Glutamatergic neuron (in vitro differentiated cells): Measurements from ENCODE around the gene NFATC1. TPM values are rescaled to one million over a fixed set of nuclear protein-coding genes. Genes with fewer than 3 reads are reported as not detected.

Source experiments
- DNase-seq: peaks from one replicate; pipeline ENCODE4 v3.0.0; 2022
- H3K27ac Mint-ChIP-seq: one replicate; pipeline ENCODE4 v1.8.0; 2020; ENCODE audit warnings: mild to moderate bottlenecking, mixed read lengths, inconsistent platforms; ENCODE audit not compliant: unreplicated experiment
- H3K27me3 Mint-ChIP-seq: one replicate; pipeline ENCODE4 v1.8.0; 2020; ENCODE audit warnings: mild to moderate bottlenecking, moderate library complexity, mixed read lengths, inconsistent platforms; ENCODE audit not compliant: unreplicated experiment
- H3K36me3 Mint-ChIP-seq: one replicate; pipeline ENCODE4 v1.8.0; 2020; ENCODE audit warnings: mild to moderate bottlenecking, mixed read lengths, inconsistent platforms; ENCODE audit not compliant: unreplicated experiment
- H3K4me1 Mint-ChIP-seq: one replicate; pipeline ENCODE4 v1.8.0; 2020; ENCODE audit warnings: mild to moderate bottlenecking, low read depth, mixed read lengths, inconsistent platforms; ENCODE audit not compliant: unreplicated experiment
- H3K4me3 Mint-ChIP-seq: one replicate; pipeline ENCODE4 v1.8.0; 2020; ENCODE audit warnings: mild to moderate bottlenecking, mixed read lengths, inconsistent platforms; ENCODE audit not compliant: unreplicated experiment
- H3K9me3 Mint-ChIP-seq: one replicate; pipeline ENCODE4 v1.8.0; 2020; ENCODE audit warnings: mild to moderate bottlenecking, moderate library complexity, mixed read lengths, inconsistent platforms; ENCODE audit not compliant: unreplicated experiment
- total RNA-seq: library from RNA; stranded (reverse); fragmentation: NEBNext Ultra II Directional; extraction: Animal tissue kit (Norgen Biotek cat#: 25700); gene quantifications from one replicate; pipeline ENCODE4 v1.2.1, GENCODE V29; 2021; ENCODE audit not compliant: unreplicated experiment
- TF ChIP-seq, protein P1 (sequence below): fragments of 200-600 bp; sonication (generic); IDR thresholded peaks from one replicate; pipeline ENCODE4 v1.5.0; 2021; ENCODE audit not compliant: partially characterized antibody, unreplicated experiment

Gene NFATC1
- total RNA-seq, 1 donor from 2014 or later, result 5.3 TPM

DNA sequence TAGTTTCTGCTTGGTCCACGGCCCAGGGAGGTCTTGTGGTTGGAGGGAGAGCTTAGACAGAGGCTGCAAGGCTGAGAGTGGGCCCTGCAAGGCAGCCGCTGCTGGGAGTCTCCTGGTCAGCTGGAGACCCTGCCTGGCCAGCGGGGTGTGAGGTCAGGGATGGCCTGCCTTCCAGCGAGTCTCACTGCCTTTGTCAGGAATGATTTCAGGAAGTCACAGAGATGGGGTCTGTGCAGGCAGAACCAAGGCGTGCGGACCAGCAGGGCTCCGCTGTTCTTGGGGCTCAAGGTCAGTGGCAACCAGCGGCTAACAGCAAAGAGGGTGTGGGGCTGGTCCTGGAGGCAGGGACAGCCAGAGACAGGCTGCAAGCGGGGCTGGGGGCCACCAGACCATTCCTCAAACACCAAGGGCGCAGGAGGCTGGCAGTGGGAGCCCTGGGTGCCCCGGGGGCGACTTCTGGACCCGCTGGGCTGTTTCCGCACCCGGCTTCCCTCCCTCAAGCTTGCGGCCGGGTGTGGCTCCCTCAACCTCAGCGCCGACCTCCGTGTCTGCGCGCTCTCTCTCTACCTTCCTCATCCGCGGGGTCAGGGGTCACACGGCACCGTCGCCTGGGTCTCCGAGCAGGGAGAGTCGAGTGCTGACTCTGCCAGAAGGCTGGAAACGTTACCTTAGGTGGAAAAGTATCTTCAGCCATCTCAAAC is 159.4 kb downstream of the NFATC1 start:
- Mint-ChIP-seq H3K27me3 (peaks cover 7% of the 10 kb centered on the region), H3K4me1 (no peaks in the 10 kb centered on the region), H3K4me3 (no peak overlapping the region), H3K36me3 (peaks cover 16% of the 10 kb centered on the region), H3K9me3 (peaks cover 6% of the 10 kb centered on the region), H3K27ac (no peak overlapping the region)
- TF ChIP-seq, protein P1, sequence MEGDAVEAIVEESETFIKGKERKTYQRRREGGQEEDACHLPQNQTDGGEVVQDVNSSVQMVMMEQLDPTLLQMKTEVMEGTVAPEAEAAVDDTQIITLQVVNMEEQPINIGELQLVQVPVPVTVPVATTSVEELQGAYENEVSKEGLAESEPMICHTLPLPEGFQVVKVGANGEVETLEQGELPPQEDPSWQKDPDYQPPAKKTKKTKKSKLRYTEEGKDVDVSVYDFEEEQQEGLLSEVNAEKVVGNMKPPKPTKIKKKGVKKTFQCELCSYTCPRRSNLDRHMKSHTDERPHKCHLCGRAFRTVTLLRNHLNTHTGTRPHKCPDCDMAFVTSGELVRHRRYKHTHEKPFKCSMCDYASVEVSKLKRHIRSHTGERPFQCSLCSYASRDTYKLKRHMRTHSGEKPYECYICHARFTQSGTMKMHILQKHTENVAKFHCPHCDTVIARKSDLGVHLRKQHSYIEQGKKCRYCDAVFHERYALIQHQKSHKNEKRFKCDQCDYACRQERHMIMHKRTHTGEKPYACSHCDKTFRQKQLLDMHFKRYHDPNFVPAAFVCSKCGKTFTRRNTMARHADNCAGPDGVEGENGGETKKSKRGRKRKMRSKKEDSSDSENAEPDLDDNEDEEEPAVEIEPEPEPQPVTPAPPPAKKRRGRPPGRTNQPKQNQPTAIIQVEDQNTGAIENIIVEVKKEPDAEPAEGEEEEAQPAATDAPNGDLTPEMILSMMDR, result no peak
- DNase-seq, result no peak

DNA sequence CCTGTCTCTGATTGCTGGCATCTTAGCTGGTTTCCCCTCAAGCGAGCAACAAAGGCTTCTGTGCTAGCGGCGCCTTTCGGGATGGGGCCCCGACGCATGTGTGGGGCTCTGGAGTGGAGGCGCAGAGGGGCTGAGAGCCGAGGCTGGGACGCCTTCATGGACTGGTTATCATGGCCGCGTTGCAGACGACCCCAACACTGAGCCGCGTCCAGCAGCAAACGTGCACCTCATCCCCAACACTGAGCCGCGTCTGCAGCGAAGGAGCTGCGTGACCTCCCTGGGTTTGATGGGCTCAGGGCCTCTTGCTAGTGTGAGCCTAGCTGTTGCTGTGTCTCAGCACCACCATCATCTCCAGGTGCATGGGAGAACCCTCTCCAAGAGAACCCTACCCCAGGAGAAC is 160.2 kb downstream of the NFATC1 start:
- no peak overlapping the region for H3K4me3 Mint-ChIP-seq
- DNase-seq, result no peak
- no peak overlapping the region for H3K27ac Mint-ChIP-seq
- peaks cover 6% of the 10 kb centered on the region for H3K9me3 Mint-ChIP-seq
- TF ChIP-seq, protein P1, result no peak
- peaks cover 21% of the 10 kb centered on the region for H3K36me3 Mint-ChIP-seq
- peaks cover 7% of the 10 kb centered on the region for H3K27me3 Mint-ChIP-seq
- H3K4me1 Mint-ChIP-seq, result no peaks in the 10 kb centered on the region

DNA sequence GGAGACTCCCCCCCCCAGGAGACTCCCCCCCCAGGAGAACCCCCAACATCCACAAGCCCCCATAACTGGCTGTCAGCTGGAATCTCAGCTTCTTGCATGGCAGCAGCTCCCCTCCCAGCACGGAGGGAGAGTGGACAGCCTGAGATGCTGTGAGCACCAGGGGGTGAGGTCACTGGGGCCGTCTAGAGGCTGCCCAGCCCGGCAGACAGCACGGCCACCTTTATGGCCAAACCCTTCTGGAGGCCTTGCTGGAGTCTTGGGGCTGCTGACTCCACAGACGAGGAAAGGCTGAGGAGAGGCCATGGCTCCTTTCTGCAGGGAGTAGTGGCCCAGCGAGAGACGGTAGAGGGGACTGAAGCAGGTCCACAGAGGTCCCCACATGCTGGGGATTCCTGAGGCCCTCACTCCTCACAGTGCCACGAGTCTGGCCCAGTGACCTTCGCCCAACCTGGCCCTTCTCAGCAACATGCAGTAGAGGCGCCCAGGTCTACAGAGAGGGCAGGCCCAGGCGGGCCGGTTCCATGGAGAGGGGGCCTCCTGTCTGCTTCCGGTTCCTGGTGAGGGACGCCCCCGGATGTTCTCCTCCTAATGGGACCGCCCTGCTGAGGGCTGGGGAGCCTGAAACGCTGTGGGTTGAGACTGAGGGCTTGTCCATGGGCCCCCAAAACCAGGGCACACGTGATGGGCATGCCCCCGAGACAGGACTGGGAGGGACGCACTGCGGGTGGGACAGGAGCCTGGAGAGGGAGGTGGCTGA is 161.3 kb downstream of the NFATC1 start:
- Mint-ChIP-seq H3K27me3 (peaks cover 7% of the 10 kb centered on the region), H3K27ac (no peak overlapping the region), H3K36me3 (peaks cover 21% of the 10 kb centered on the region), H3K4me3 (no peak overlapping the region), H3K4me1 (no peaks in the 10 kb centered on the region), H3K9me3 (peaks cover 6% of the 10 kb centered on the region)
- TF ChIP-seq, protein P1, result no peak
- no peak for DNase-seq

DNA sequence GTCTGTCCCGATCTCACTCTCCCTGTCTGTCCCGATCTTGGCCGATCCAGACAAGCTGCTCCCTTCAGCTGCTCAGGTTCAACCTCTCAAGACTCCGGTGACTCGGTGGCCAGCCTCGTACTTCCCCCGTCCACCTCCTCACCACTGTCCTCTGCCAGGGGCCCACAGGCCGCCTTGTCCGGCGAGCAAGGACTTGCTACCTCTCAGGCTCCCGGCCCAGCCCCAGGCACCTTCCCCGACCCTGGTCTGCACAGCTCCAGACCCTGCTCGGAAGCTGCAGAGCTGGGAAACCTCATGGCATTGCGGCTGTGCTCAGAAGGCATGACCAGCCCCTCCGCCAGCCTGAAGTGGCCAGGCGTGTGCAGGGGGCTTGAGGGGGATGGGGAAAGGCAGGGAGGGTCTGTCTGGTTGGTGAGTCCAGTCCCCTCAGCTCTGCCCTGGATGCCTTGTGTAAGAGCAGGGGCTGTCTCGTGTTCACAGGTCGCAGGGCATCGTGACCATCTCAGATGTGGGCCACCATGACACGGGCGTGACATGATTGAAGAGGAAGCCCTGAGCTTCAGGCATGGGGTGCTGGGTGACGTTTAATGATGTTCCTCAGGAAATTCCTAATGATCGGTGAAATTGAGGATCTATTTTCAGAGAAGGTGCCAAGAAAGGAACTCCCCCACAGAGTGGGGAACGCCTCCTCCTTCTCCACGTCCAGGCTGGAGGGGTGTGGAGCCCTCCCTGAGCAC is 162.6 kb downstream of the NFATC1 start:
- no peaks in the 10 kb centered on the region for H3K4me1 Mint-ChIP-seq
- no peak overlapping the region for H3K4me3 Mint-ChIP-seq
- peaks cover 7% of the 10 kb centered on the region for H3K27me3 Mint-ChIP-seq
- peaks cover 21% of the 10 kb centered on the region for H3K36me3 Mint-ChIP-seq
- TF ChIP-seq, protein P1, result no peak
- peaks cover 6% of the 10 kb centered on the region for H3K9me3 Mint-ChIP-seq
- H3K27ac Mint-ChIP-seq, result no peak overlapping the region
- no peak for DNase-seq
